Measurements from ENCODE around the gene TLL1.

DNA sequence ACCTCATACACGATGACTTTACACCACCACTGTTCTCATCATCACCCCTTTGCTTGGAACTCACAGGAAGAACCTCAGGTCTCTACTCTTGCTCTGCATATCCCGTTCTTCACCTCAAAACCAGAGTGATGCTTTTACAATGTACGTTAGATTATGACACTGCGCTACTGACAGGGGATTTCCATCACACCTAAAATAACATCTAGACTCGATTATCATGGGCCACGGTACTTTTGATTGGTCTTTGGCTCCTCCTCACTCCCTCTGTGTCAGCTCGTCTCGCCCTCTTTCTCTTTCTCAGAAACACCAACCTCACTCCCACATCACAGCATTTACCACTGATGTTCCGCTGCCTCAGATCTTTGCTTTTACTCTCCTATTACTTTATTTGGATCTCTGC, 172.4 kb downstream of the TLL1 start:
- TF ChIP-seq TCF7 (IDR thresholded peaks at IDR 0.05; ENCODE audit: low read depth) (no peak), ZSCAN30 (CRISPR knock-in tag; IDR thresholded peaks at IDR 0.05) (no peak), EZH2 (conservative IDR thresholded peaks at IDR 0.05; ENCODE audit: low read depth, low read length) (no peak), POLR2AphosphoS2 (IDR thresholded peaks at IDR 0.05; ENCODE audit: low read depth, low read length) (no peak), HNRNPL (IDR thresholded peaks at IDR 0.05; ENCODE audit: low read depth, low read length) (no peak), ZFP90 (CRISPR knock-in tag; IDR thresholded peaks at IDR 0.05; ENCODE audit: borderline replicate concordance) (no peak), KLF9 (CRISPR knock-in tag; IDR thresholded peaks at IDR 0.05; ENCODE audit: low read depth) (no peak)
- TF ChIP-seq, protein P1, sequence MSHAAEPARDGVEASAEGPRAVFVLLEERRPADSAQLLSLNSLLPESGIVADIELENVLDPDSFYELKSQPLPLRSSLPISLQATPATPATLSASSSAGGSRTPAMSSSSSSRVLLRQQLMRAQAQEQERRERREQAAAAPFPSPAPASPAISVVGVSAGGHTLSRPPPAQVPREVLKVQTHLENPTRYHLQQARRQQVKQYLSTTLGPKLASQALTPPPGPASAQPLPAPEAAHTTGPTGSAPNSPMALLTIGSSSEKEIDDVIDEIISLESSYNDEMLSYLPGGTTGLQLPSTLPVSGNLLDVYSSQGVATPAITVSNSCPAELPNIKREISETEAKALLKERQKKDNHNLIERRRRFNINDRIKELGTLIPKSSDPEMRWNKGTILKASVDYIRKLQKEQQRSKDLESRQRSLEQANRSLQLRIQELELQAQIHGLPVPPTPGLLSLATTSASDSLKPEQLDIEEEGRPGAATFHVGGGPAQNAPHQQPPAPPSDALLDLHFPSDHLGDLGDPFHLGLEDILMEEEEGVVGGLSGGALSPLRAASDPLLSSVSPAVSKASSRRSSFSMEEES (CRISPR knock-in tag; IDR thresholded peaks at IDR 0.05) = no peak
- TF ChIP-seq, protein P2, sequence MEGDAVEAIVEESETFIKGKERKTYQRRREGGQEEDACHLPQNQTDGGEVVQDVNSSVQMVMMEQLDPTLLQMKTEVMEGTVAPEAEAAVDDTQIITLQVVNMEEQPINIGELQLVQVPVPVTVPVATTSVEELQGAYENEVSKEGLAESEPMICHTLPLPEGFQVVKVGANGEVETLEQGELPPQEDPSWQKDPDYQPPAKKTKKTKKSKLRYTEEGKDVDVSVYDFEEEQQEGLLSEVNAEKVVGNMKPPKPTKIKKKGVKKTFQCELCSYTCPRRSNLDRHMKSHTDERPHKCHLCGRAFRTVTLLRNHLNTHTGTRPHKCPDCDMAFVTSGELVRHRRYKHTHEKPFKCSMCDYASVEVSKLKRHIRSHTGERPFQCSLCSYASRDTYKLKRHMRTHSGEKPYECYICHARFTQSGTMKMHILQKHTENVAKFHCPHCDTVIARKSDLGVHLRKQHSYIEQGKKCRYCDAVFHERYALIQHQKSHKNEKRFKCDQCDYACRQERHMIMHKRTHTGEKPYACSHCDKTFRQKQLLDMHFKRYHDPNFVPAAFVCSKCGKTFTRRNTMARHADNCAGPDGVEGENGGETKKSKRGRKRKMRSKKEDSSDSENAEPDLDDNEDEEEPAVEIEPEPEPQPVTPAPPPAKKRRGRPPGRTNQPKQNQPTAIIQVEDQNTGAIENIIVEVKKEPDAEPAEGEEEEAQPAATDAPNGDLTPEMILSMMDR (CRISPR knock-in tag; IDR thresholded peaks at IDR 0.05) = no peak
- TF ChIP-seq, protein P3, sequence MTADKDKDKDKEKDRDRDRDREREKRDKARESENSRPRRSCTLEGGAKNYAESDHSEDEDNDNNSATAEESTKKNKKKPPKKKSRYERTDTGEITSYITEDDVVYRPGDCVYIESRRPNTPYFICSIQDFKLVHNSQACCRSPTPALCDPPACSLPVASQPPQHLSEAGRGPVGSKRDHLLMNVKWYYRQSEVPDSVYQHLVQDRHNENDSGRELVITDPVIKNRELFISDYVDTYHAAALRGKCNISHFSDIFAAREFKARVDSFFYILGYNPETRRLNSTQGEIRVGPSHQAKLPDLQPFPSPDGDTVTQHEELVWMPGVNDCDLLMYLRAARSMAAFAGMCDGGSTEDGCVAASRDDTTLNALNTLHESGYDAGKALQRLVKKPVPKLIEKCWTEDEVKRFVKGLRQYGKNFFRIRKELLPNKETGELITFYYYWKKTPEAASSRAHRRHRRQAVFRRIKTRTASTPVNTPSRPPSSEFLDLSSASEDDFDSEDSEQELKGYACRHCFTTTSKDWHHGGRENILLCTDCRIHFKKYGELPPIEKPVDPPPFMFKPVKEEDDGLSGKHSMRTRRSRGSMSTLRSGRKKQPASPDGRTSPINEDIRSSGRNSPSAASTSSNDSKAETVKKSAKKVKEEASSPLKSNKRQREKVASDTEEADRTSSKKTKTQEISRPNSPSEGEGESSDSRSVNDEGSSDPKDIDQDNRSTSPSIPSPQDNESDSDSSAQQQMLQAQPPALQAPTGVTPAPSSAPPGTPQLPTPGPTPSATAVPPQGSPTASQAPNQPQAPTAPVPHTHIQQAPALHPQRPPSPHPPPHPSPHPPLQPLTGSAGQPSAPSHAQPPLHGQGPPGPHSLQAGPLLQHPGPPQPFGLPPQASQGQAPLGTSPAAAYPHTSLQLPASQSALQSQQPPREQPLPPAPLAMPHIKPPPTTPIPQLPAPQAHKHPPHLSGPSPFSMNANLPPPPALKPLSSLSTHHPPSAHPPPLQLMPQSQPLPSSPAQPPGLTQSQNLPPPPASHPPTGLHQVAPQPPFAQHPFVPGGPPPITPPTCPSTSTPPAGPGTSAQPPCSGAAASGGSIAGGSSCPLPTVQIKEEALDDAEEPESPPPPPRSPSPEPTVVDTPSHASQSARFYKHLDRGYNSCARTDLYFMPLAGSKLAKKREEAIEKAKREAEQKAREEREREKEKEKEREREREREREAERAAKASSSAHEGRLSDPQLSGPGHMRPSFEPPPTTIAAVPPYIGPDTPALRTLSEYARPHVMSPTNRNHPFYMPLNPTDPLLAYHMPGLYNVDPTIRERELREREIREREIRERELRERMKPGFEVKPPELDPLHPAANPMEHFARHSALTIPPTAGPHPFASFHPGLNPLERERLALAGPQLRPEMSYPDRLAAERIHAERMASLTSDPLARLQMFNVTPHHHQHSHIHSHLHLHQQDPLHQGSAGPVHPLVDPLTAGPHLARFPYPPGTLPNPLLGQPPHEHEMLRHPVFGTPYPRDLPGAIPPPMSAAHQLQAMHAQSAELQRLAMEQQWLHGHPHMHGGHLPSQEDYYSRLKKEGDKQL (CRISPR knock-in tag; IDR thresholded peaks at IDR 0.05; ENCODE audit: low read depth) = no peak

Data from HepG2 (cell line).